ENCODE data around the gene CCDC6.

- TF ChIP-seq, protein P1, sequence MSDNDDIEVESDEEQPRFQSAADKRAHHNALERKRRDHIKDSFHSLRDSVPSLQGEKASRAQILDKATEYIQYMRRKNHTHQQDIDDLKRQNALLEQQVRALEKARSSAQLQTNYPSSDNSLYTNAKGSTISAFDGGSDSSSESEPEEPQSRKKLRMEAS (IDR thresholded peaks at IDR 0.05): no peak
- TF ChIP-seq, protein P2, sequence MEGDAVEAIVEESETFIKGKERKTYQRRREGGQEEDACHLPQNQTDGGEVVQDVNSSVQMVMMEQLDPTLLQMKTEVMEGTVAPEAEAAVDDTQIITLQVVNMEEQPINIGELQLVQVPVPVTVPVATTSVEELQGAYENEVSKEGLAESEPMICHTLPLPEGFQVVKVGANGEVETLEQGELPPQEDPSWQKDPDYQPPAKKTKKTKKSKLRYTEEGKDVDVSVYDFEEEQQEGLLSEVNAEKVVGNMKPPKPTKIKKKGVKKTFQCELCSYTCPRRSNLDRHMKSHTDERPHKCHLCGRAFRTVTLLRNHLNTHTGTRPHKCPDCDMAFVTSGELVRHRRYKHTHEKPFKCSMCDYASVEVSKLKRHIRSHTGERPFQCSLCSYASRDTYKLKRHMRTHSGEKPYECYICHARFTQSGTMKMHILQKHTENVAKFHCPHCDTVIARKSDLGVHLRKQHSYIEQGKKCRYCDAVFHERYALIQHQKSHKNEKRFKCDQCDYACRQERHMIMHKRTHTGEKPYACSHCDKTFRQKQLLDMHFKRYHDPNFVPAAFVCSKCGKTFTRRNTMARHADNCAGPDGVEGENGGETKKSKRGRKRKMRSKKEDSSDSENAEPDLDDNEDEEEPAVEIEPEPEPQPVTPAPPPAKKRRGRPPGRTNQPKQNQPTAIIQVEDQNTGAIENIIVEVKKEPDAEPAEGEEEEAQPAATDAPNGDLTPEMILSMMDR (IDR thresholded peaks at IDR 0.05): no peak
- no peak for TF ChIP-seq JUNB (IDR thresholded peaks at IDR 0.05)
- TF ChIP-seq PHF8 (IDR thresholded peaks at IDR 0.05; ENCODE audit: borderline replicate concordance, low read depth): no peak
- no peak for TF ChIP-seq ESRRA (IDR thresholded peaks at IDR 0.05; ENCODE audit: borderline replicate concordance, low read length)
- TF ChIP-seq, protein P3, sequence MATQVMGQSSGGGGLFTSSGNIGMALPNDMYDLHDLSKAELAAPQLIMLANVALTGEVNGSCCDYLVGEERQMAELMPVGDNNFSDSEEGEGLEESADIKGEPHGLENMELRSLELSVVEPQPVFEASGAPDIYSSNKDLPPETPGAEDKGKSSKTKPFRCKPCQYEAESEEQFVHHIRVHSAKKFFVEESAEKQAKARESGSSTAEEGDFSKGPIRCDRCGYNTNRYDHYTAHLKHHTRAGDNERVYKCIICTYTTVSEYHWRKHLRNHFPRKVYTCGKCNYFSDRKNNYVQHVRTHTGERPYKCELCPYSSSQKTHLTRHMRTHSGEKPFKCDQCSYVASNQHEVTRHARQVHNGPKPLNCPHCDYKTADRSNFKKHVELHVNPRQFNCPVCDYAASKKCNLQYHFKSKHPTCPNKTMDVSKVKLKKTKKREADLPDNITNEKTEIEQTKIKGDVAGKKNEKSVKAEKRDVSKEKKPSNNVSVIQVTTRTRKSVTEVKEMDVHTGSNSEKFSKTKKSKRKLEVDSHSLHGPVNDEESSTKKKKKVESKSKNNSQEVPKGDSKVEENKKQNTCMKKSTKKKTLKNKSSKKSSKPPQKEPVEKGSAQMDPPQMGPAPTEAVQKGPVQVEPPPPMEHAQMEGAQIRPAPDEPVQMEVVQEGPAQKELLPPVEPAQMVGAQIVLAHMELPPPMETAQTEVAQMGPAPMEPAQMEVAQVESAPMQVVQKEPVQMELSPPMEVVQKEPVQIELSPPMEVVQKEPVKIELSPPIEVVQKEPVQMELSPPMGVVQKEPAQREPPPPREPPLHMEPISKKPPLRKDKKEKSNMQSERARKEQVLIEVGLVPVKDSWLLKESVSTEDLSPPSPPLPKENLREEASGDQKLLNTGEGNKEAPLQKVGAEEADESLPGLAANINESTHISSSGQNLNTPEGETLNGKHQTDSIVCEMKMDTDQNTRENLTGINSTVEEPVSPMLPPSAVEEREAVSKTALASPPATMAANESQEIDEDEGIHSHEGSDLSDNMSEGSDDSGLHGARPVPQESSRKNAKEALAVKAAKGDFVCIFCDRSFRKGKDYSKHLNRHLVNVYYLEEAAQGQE (IDR thresholded peaks at IDR 0.05): no peak
- no peak for TF ChIP-seq POLR2A (IDR thresholded peaks at IDR 0.05; ENCODE audit: low read length)
Measured at GRCh38 chr10:59825932-59826331, 80.4 kb downstream of the CCDC6 start.

All from A549 (cell line).